RWPE2 (cell line): ENCODE measurements around the gene CIAO1.
"Not testable (repeated sequence)": the region's sequence is repeated elsewhere in the genome, so short reads cannot be mapped to it uniquely, and the experiment has no call there.

Experiments
- ATAC-seq: fragments of 200-7000 bp; cut with Tn5 transposase; 3 replicates; pipeline ENCODE4 v1.9.1; 2021; ENCODE audit warnings: low read depth
- DNase-seq: peaks from one replicate; pipeline ENCODE4 v3.0.0-alpha.2; 2020; ENCODE audit warnings: low spot score
- H3K27ac ChIP-seq: fragments of 450-650 bp; 2 replicates; pipeline ENCODE4 v1.5.1; 2017; ENCODE audit warnings: mild to moderate bottlenecking; ENCODE audit not compliant: poor library complexity, severe bottlenecking
- H3K27me3 ChIP-seq: fragments of 250-450 bp; sonication (Bioruptor Pico); 2 replicates; pipeline ENCODE4 v1.5.1; 2021; ENCODE audit warnings: mild to moderate bottlenecking, moderate library complexity; ENCODE audit not compliant: insufficient read depth, poor library complexity, severe bottlenecking
- H3K36me3 ChIP-seq: fragments of 250-450 bp; sonication (Bioruptor Pico); 2 replicates; pipeline ENCODE4 v1.5.1; 2020; ENCODE audit warnings: low read depth, mild to moderate bottlenecking, moderate library complexity
- H3K4me1 ChIP-seq: fragments of 250-450 bp; sonication (Bioruptor Pico); 2 replicates; pipeline ENCODE4 v1.5.1; 2021; ENCODE audit warnings: mild to moderate bottlenecking, moderate library complexity; ENCODE audit not compliant: insufficient read depth, poor library complexity, severe bottlenecking
- H3K4me3 ChIP-seq: fragments of 250-450 bp; sonication (Bioruptor Pico); 2 replicates; pipeline ENCODE4 v1.5.1; 2021; ENCODE audit warnings: mild to moderate bottlenecking, moderate library complexity; ENCODE audit not compliant: severe bottlenecking
- H3K9me3 ChIP-seq: fragments of 250-450 bp; sonication (Bioruptor Pico); 2 replicates; pipeline ENCODE4 v1.5.1; 2021; ENCODE audit warnings: mild to moderate bottlenecking, moderate library complexity; ENCODE audit not compliant: severe bottlenecking
- CTCF ChIP-seq: fragments of 450-650 bp; IDR thresholded peaks from one replicate; pipeline ENCODE4 v1.5.1; 2017; ENCODE audit warnings: mild to moderate bottlenecking, moderate library complexity; ENCODE audit not compliant: poor library complexity, severe bottlenecking

Gene CIAO1

DNA sequence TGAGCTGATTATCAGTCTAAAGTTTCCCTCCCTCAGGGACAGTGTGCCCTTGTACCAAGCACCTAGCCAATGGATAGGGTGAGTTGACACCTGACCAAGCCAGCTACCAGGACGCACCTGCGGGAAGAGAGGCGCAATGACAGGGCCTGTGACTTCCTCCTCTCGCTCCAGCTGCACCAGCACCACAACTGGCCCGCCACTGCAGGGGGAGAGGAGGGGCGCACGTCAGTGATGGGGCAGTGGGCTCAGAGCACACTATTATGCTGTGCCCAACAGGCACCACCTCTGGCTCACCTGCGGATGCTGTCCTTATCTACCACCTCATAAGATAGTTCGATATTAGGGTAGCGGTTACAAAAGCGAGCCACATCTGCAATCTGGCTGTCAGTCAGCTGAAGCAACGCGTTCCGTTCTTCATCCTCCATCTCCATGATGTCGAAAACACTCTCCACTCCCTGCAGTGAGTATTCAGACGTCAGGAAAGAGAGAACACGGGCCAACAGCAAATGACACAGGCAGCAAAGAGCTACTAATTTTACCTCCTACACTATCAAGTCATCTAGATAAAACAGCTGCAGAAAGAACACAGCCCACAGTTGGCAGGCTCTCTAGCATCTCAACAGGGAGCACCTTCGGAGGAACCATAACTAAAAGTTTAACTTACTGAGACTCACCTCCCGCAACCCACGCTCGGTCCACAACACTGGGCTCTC, 10.9 kb downstream of the CIAO1 start:
- Histone ChIP-seq H3K4me3 (no peak overlapping the region), H3K36me3 (peaks cover 88% of the 10 kb centered on the region)

DNA sequence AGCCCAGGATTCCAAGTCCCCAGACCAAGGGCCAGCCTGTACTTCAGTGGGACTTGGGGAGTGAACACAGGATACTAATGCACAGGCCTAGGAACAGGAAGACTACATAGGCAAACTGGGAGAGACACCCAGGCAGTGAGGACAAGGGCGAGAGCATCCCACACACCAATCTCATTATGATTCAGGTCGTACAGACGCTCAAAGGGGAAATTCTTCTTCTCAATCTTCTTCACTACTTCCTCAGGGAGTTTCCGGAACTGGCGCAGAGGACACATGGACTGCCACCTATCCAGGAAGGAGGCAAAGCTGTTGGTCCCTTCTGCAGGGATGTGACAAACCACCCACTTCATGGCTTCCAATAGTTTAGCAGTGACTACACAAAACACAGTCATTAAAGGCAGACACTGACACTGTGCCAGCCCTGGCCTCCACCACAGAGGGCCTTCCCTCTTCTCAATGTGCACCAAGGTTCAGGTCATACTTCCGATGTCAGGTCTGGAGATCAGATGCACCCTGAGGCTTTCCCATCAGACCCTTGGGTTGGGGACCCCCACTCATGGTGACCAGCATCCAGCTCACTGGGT, 21.3 kb downstream of the CIAO1 start:
- no peak for TF ChIP-seq CTCF
- no peak for ATAC-seq
- H3K9me3 ChIP-seq, result no peaks in the 10 kb centered on the region
- no peak overlapping the region for H3K27ac ChIP-seq
- no peak for DNase-seq
- no peaks in the 10 kb centered on the region for H3K4me1 ChIP-seq
- no peaks in the 10 kb centered on the region for H3K27me3 ChIP-seq
- H3K4me3 ChIP-seq, result no peak overlapping the region
- H3K36me3 ChIP-seq, result peaks cover 98% of the 10 kb centered on the region

More for the DNA sequence above, 10.9 kb downstream of the CIAO1 start:
- Histone ChIP-seq H3K27me3 (no peaks in the 10 kb centered on the region), H3K4me1 (no peaks in the 10 kb centered on the region), H3K9me3 (no peaks in the 10 kb centered on the region), H3K27ac (no peak overlapping the region)
- ATAC-seq (no peak), DNase-seq (no peak)
- TF ChIP-seq CTCF, result no peak

DNA sequence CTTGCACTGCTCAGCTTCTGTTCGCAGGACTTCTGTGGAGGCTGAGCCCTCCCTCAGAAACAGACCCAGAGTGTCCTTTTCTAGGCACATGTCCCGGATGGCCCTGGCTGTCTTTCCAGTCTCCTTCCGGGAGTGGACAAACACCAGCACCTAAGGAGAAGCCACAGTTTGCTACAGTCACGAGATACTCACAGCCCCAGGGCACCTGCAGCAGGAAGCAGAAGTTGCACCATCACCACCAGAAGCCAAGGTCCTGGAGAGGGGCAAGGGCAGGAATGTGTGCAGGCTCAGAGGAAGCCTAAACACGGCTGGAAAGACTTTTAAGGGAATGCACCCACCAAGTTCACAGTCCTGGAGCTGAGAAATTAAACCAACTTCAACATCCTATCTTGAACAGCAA, 25.7 kb downstream of the CIAO1 start:
- Histone ChIP-seq H3K27me3 (no peaks in the 10 kb centered on the region), H3K27ac (no peak overlapping the region), H3K4me1 (no peaks in the 10 kb centered on the region), H3K4me3 (no peak overlapping the region), H3K36me3 (peaks cover 100% of the 10 kb centered on the region), H3K9me3 (no peaks in the 10 kb centered on the region)
- ATAC-seq (no peak), DNase-seq (no peak)
- no peak for TF ChIP-seq CTCF

DNA sequence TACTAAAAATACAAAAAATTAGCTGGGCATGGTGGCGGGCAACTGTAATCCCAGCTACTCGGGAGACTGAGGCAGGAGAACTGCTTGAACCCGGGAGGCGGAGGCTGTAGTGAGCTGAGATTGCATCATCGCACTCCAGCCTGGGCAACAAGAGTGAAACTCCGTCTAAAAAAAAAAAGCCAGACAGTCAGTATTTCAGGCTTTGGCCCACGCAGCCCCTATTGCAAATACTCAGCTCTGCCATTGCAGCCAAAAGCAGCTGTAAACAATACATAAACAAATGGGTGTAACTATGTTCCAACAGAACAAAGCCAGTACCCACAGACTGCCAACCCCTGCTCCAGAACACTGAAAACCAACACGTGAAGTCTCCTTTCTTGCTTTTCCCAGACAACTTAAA, 28.2 kb downstream of the CIAO1 start:
- peaks cover 100% of the 10 kb centered on the region for H3K36me3 ChIP-seq
- not testable (repeated sequence) for H3K9me3 ChIP-seq, ATAC-seq, H3K4me1 ChIP-seq, DNase-seq, H3K4me3 ChIP-seq, H3K27me3 ChIP-seq, H3K27ac ChIP-seq

GRCh38 chr2:96296925-96297324, 30.9 kb downstream of the CIAO1 start:
- Histone ChIP-seq H3K27ac (no peak overlapping the region), H3K4me1 (no peaks in the 10 kb centered on the region), H3K9me3 (no peaks in the 10 kb centered on the region), H3K27me3 (no peaks in the 10 kb centered on the region), H3K4me3 (no peak overlapping the region), H3K36me3 (peaks cover 100% of the 10 kb centered on the region)
- ATAC-seq, result no peak
- no peak for TF ChIP-seq CTCF
- no peak for DNase-seq
